ENCODE results near the gene GABPB2.

The GABPB2 gene

GRCh38 chr1:151165738-151166504, 95.4 kb downstream of the GABPB2 start, which contains the start of the genes LYSMD1 and SCNM1:
LYSMD1 (minus strand) TSS chr1:151165902; CDS start chr1:151165258, 644 bp downstream.
SCNM1 (plus strand) TSS chr1:151166144; CDS start chr1:151166153, 9 bp downstream.
- DNase-seq: peak; percentile 100

GRCh38 chr1:151166505-151166956, 96.0 kb downstream of the GABPB2 start:
- no peak for DNase-seq

GRCh38 chr1:151167116-151167515, 96.6 kb downstream of the GABPB2 start:
- no peak for DNase-seq

- no peak for DNase-seq
These were observed 100.6 kb downstream of the GABPB2 start for GRCh38 chr1:151171190-151171589.

Data from NCI-H345 (cell line).